ENCODE results near the gene TNFAIP2.

GRCh38 chr14:103146141-103146709 lies 23.0 kb downstream of the TNFAIP2 start:
- TF ChIP-seq, protein P1, sequence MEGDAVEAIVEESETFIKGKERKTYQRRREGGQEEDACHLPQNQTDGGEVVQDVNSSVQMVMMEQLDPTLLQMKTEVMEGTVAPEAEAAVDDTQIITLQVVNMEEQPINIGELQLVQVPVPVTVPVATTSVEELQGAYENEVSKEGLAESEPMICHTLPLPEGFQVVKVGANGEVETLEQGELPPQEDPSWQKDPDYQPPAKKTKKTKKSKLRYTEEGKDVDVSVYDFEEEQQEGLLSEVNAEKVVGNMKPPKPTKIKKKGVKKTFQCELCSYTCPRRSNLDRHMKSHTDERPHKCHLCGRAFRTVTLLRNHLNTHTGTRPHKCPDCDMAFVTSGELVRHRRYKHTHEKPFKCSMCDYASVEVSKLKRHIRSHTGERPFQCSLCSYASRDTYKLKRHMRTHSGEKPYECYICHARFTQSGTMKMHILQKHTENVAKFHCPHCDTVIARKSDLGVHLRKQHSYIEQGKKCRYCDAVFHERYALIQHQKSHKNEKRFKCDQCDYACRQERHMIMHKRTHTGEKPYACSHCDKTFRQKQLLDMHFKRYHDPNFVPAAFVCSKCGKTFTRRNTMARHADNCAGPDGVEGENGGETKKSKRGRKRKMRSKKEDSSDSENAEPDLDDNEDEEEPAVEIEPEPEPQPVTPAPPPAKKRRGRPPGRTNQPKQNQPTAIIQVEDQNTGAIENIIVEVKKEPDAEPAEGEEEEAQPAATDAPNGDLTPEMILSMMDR (IDR thresholded peaks at IDR 0.05): no peak
- TF ChIP-seq POLR2A (IDR thresholded peaks at IDR 0.05) (no peak), EP300 (IDR thresholded peaks at IDR 0.05) (no peak)

Data from ovary (tissue), 3 donors.